Ascending aorta (tissue), 2 donors: ENCODE measurements around the gene EPB41L5. TPM values are rescaled to one million over a fixed set of nuclear protein-coding genes. Genes with fewer than 3 reads are reported as not detected.
"Not testable (repeated sequence)": the region's sequence is repeated elsewhere in the genome, so short reads cannot be mapped to it uniquely, and the experiment has no call there.

ENCODE experiments used
- DNase-seq, 2 donors: peaks; one replicate each; pipeline ENCODE4 v3.0.0-alpha.2; 2019; ENCODE audit warnings: low spot score in 2 of 2
- H3K27ac ChIP-seq, 2 donors: fragments of 200-600 bp; sonication (generic); one replicate each; pipeline ENCODE4 v1.5.1; 2016 to 2017; ENCODE audit warnings: mild to moderate bottlenecking in 1 of 2
- H3K27me3 ChIP-seq: fragments of 200-600 bp; sonication (generic); one replicate; pipeline ENCODE4 v1.5.1; 2017
- H3K36me3 ChIP-seq, 2 donors: fragments of 200-600 bp; sonication (generic); one replicate each; pipeline ENCODE4 v1.5.1; 2016
- H3K4me1 ChIP-seq, 2 donors: fragments of 200-600 bp; sonication (generic); one replicate each; pipeline ENCODE4 v1.5.1; 2016 to 2017; ENCODE audit warnings: mild to moderate bottlenecking in 1 of 2
- H3K4me3 ChIP-seq, 2 donors: fragments of 200-600 bp; sonication (generic); one replicate each; pipeline ENCODE4 v1.5.1; 2016 to 2017; ENCODE audit warnings: mild to moderate bottlenecking in 1 of 2
- H3K9me3 ChIP-seq, 2 donors: fragments of 200-600 bp; sonication (generic); one replicate each; pipeline ENCODE4 v1.5.1; 2016
- CTCF ChIP-seq, 3 experiments: fragments of 200-600 bp in 2 of 3; fragments of 450-650 bp in 1 of 3; sonication (generic) in 2 of 3; IDR thresholded peaks; one replicate each; pipeline ENCODE4 v1.5.1; 2016 to 2019; ENCODE audit warnings: antibody characterized with exemption in 3 of 3, mild to moderate bottlenecking in 1 of 3, moderate library complexity in 1 of 3
- intact Hi-C: fragments of 100-400 bp; cut with DNase I; formaldehyde crosslinking; loops from one replicate; pipeline ENCODE4 v1.15.1; 2023
- total RNA-seq: library from RNA; depleted of rRNA; stranded (reverse); fragments of >200 nt; gene quantifications from one replicate; pipeline ENCODE4 v1.1.0, GENCODE V29; 2016

The EPB41L5 gene
- total RNA-seq, 1 donor from 2014 or later, result 11.7 TPM

- H3K4me1 ChIP-seq, result no peaks in the 10 kb centered on the region
- no peak for TF ChIP-seq CTCF (IDR thresholded peaks at IDR 0.05)
Observed at GRCh38 chr2:120128216-120128615, 115.3 kb downstream of the EPB41L5 start.

GRCh38 chr2:120132190-120132589 is 119.3 kb downstream of the EPB41L5 start:
- H3K4me1 ChIP-seq, result no peaks in the 10 kb centered on the region
- no peak overlapping the region for H3K27ac ChIP-seq
- no peak for DNase-seq
- no peak overlapping the region for H3K4me3 ChIP-seq
- no peaks in the 10 kb centered on the region for H3K27me3 ChIP-seq
- intact Hi-C loops, result no loop called here
- H3K9me3 ChIP-seq, result no peaks in the 10 kb centered on the region
- peaks cover 8 to 21% of the 10 kb centered on the region in 2 donors for H3K36me3 ChIP-seq
- TF ChIP-seq CTCF (IDR thresholded peaks at IDR 0.05), result no peak

More at GRCh38 chr2:120128216-120128615, 115.3 kb downstream of the EPB41L5 start:
- no peak overlapping the region for H3K4me3 ChIP-seq
- H3K27ac ChIP-seq, result no peak overlapping the region
- no peak for DNase-seq
- intact Hi-C loops, result no loop called here
- peaks cover 2 to 3% of the 10 kb centered on the region in 2 donors for H3K36me3 ChIP-seq
- H3K27me3 ChIP-seq, result no peaks in the 10 kb centered on the region
- no peaks in the 10 kb centered on the region for H3K9me3 ChIP-seq

GRCh38 chr2:120132691-120133090 is 119.8 kb downstream of the EPB41L5 start:
- H3K9me3 ChIP-seq, result no peaks in the 10 kb centered on the region
- no peak overlapping the region for H3K4me3 ChIP-seq
- peaks cover 8 to 21% of the 10 kb centered on the region in 2 donors for H3K36me3 ChIP-seq
- H3K27ac ChIP-seq, result no peak overlapping the region
- no peak for DNase-seq
- TF ChIP-seq CTCF (IDR thresholded peaks at IDR 0.05), result no peak
- intact Hi-C loops, result no loop called here
- no peaks in the 10 kb centered on the region for H3K27me3 ChIP-seq
- no peaks in the 10 kb centered on the region for H3K4me1 ChIP-seq

GRCh38 chr2:120133572-120134244 is 120.8 kb downstream of the EPB41L5 start:
- Histone ChIP-seq H3K36me3 (peaks cover 8 to 21% of the 10 kb centered on the region in 2 donors), H3K4me1 (no peaks in the 10 kb centered on the region), H3K27me3 (no peaks in the 10 kb centered on the region), H3K4me3 (no peak overlapping the region), H3K9me3 (no peaks in the 10 kb centered on the region), H3K27ac (no peak overlapping the region)
- no peak for DNase-seq
- no peak for TF ChIP-seq CTCF (IDR thresholded peaks at IDR 0.05)
- intact Hi-C loops, result no loop called here

GRCh38 chr2:120134263-120134662 is 121.4 kb downstream of the EPB41L5 start:
- no peak overlapping the region for H3K4me3 ChIP-seq
- TF ChIP-seq CTCF (IDR thresholded peaks at IDR 0.05), result no peak
- DNase-seq, result no peak
- H3K27ac ChIP-seq, result no peak overlapping the region
- H3K4me1 ChIP-seq, result no peaks in the 10 kb centered on the region
- no peaks in the 10 kb centered on the region for H3K27me3 ChIP-seq
- H3K9me3 ChIP-seq, result no peaks in the 10 kb centered on the region
- peaks cover 8 to 21% of the 10 kb centered on the region in 2 donors for H3K36me3 ChIP-seq
- intact Hi-C loops, result no loop called here

- intact Hi-C loops, result not testable (repeated sequence)
Observed at GRCh38 chr2:120135013-120135412, 122.1 kb downstream of the EPB41L5 start.

More at GRCh38 chr2:120135013-120135412, 122.1 kb downstream of the EPB41L5 start:
- not testable (repeated sequence) for H3K9me3 ChIP-seq, H3K27ac ChIP-seq, H3K4me3 ChIP-seq, H3K4me1 ChIP-seq, H3K27me3 ChIP-seq, DNase-seq
- H3K36me3 ChIP-seq, result peaks cover 5 to 21% of the 10 kb centered on the region in 2 donors
